Transverse colon (tissue), 4 donors: ENCODE results near the gene A4GALT.

Experiments
- CTCF ChIP-seq, 5 experiments: fragments of 200-600 bp in 3 of 5; fragments of 450-650 bp in 2 of 5; sonication (generic) in 3 of 5; IDR thresholded peaks; 1 replicate in 2 of 5; 2 replicates in 3 of 5; pipeline ENCODE4 v1.5.1; 2016 to 2017; ENCODE audit warnings: antibody characterized with exemption in 5 of 5, inconsistent platforms in 3 of 5, mild to moderate bottlenecking in 2 of 5, moderate library complexity in 1 of 5
- EP300 ChIP-seq: sonication (generic); formaldehyde crosslinking; IDR thresholded peaks from one replicate; pipeline ENCODE4 v1.6.1; 2017; ENCODE audit warnings: antibody characterized with exemption, low read depth
- POLR2A ChIP-seq: fragments of 450-650 bp; IDR thresholded peaks from one replicate; pipeline ENCODE4 v1.6.1; 2016; ENCODE audit warnings: antibody characterized with exemption, mild to moderate bottlenecking, moderate library complexity
- POLR2AphosphoS5 ChIP-seq, 3 donors: sonication (generic); formaldehyde crosslinking; IDR thresholded peaks; one replicate each; pipeline ENCODE4 v1.6.1; 2016; ENCODE audit warnings: antibody characterized with exemption in 3 of 3

- TF ChIP-seq CTCF (IDR thresholded peaks at IDR 0.05) = no peak
- TF ChIP-seq POLR2A = no peak
- no peak for TF ChIP-seq EP300
- TF ChIP-seq POLR2AphosphoS5 (IDR thresholded peaks at IDR 0.05) = peak in 1 of 3 donors; percentile 58
Measured at GRCh38 chr22:42680648-42681047, 40.0 kb downstream of the A4GALT start.
